Heart right ventricle (tissue), 16 donors: Measurements from ENCODE around the gene AKT3. TPM values are rescaled to one million over a fixed set of nuclear protein-coding genes. Genes with fewer than 3 reads are reported as not detected.
"Not testable (repeated sequence)": the region's sequence is repeated elsewhere in the genome, so short reads cannot be mapped to it uniquely, and the experiment has no call there.

Source experiments
- ATAC-seq, 8 donors: fragments of 200-7000 bp; cut with Tn5 transposase; one replicate each; pipeline ENCODE4 v1.9.1; 2020; ENCODE audit warnings: mild to moderate bottlenecking in 8 of 8, moderate library complexity in 8 of 8, moderate number of reproducible peaks in 1 of 8
- DNase-seq, 2 donors: peaks; one replicate each; pipeline ENCODE4 v3.0.0-alpha.2; 2020
- H3K27ac ChIP-seq, 10 donors: fragments of 200-600 bp; sonication (generic) in 2 of 10; one replicate each; pipeline versions ENCODE4 v1.5.0 to v1.8.0; 2020 to 2022; ENCODE audit warnings: mild to moderate bottlenecking in 3 of 10
- H3K27me3 ChIP-seq, 7 donors: fragments of 200-600 bp; one replicate each; pipeline ENCODE4 v1.8.0; 2021 to 2022; ENCODE audit warnings: mild to moderate bottlenecking in 2 of 7
- H3K36me3 ChIP-seq, 9 donors: fragments of 200-600 bp; sonication (generic) in 1 of 9; one replicate each; pipeline versions ENCODE4 v1.5.0 to v1.8.0; 2020 to 2022; ENCODE audit warnings: mild to moderate bottlenecking in 2 of 9
- H3K4me1 ChIP-seq, 9 donors: fragments of 200-600 bp; sonication (generic) in 1 of 9; one replicate each; pipeline versions ENCODE4 v1.5.0 to v1.8.0; 2020 to 2022; ENCODE audit warnings: mild to moderate bottlenecking in 4 of 9
- H3K4me3 ChIP-seq, 10 donors: fragments of 200-600 bp; sonication (generic) in 2 of 10; one replicate each; pipeline versions ENCODE4 v1.5.0 to v1.8.0; 2020 to 2022; ENCODE audit warnings: mild to moderate bottlenecking in 7 of 10, moderate library complexity in 2 of 10
- H3K9me3 ChIP-seq, 11 donors: fragments of 200-600 bp in 10 of 11; sonication (generic) in 2 of 11; one replicate each; pipeline versions ENCODE4 v1.5.0 to v1.8.0; 2013 to 2022; ENCODE audit warnings: mild to moderate bottlenecking in 2 of 11, control low read depth in 1 of 11, moderate library complexity in 1 of 11
- CTCF ChIP-seq, 9 donors: fragments of 200-600 bp; sonication (generic) in 2 of 9; IDR thresholded peaks; one replicate each; pipeline versions ENCODE4 v1.5.0 to v1.8.0; 2021 to 2022; ENCODE audit warnings: antibody characterized with exemption in 9 of 9, mild to moderate bottlenecking in 5 of 9, moderate library complexity in 1 of 9
- WGBS, 2 donors: extraction: QIAGEN DNeasy Blood & Tissue Kit; methylation state at CpG; one replicate each; pipeline ENCODE4 v1.1.7; 2013; ENCODE audit warnings: inconsistent platforms in 1 of 2; 5-methylcytosine and 5-hydroxymethylcytosine counted together
- intact Hi-C, 10 donors: fragments of 100-400 bp; cut with DNase I; formaldehyde crosslinking; loops; one replicate each; pipeline versions ENCODE4 v1.11.1 to v1.14.2; 2022
- polyA plus RNA-seq, 2 donors: library from polyadenylated mRNA; stranded (reverse); fragments of 200-250 nt; gene quantifications; one replicate each; pipeline ENCODE4 v1.2.3, GENCODE V29; 2013
- total RNA-seq, 10 donors: library from RNA; stranded (reverse); fragmentation: NEBNext Ultra II Directional in 3 of 10; extraction: Animal tissue kit (Norgen Biotek cat#: 25700) in 3 of 10; gene quantifications; one replicate each; pipeline versions ENCODE4 v1.2.1 to v1.2.4, GENCODE V29; 2021 to 2023
- donor health status: Arrhythmogenic right ventricular cardiomyopathy.
- donor health status: ischemic (EF 13 %, LVEDD 7.1; RV severe dilation, severe dysfunction).
- donor health status: healthy with polysubstance abuse.
- donor health status: DM: no; HTN: yes; CAD: no.
- donor health status: DM: no; HTN: no; CAD: no.
- donor health status: ischemic (EF 25% LVEDD 6.9; RV normal size, moderate dysfunction).
- donor health status: ischemic (EF 25% LVEDD 5.7; RV mildly dilated, moderate dysfunction).
- donor health status: healthy.
- donor health status: DM: yes; HTN: yes; CAD: no.
- donor health status: Ischemic cardiomyopathy.
- donor health status: ischemic (EF 35%, LVEDD 5.7; RV mildly dilated, moderate dysfunction).
- donor health status: nonischemic (EF 11% LVEDD 7.7; RV severe dilation, severe dysfunction).
- donor health status: DM: yes; HTN: yes; CAD: no.
- donor health status: PGD.
- donor health status: ischemic (EF 29% LVEDD 5.4; RV normal size, mild dysfunction).
- donor health status: nonischemic (EF 23%, LVEDD 6.1; RV moderate dilation, normal function).

AKT3 gene
- total and polyA plus RNA-seq, 12 donors: 6.5 to 27.6 (median 17.7) TPM

GRCh38 chr1:243596431-243597062, 253.5 kb downstream of the AKT3 start:
- peaks cover 0 to 10% (median 4%) of the 10 kb centered on the region in 11 donors for H3K9me3 ChIP-seq
- no peaks in the 10 kb centered on the region for H3K27me3 ChIP-seq
- no peak for DNase-seq
- no peak overlapping the region for H3K4me3 ChIP-seq
- ATAC-seq: no peak
- no peak for TF ChIP-seq CTCF (IDR thresholded peaks at IDR 0.05)
- intact Hi-C loops: no loop called here
- H3K27ac ChIP-seq: peak overlapping the region in 1 of 10 donors; percentile 40
- peaks cover 0 to 8% (median 0%) of the 10 kb centered on the region in 9 donors for H3K36me3 ChIP-seq
- H3K4me1 ChIP-seq: peaks cover 0 to 27% (median 0%) of the 10 kb centered on the region in 9 donors
- WGBS, 2 donors: 90 to 91% methylated on average over 6 of the region's 6 CpGs

- WGBS, 2 donors: 92 to 95% methylated on average over 7 of the region's 7 CpGs
- no peak overlapping the region for H3K4me3 ChIP-seq
- peaks cover 0 to 15% (median 4%) of the 10 kb centered on the region in 11 donors for H3K9me3 ChIP-seq
- no peaks in the 10 kb centered on the region for H3K27me3 ChIP-seq
- no peak for ATAC-seq
- H3K36me3 ChIP-seq: peaks cover 0 to 10% (median 0%) of the 10 kb centered on the region in 9 donors
- peak overlapping the region in 1 of 10 donors; percentile 40 for H3K27ac ChIP-seq
- DNase-seq: no peak
- TF ChIP-seq CTCF (IDR thresholded peaks at IDR 0.05): no peak
- intact Hi-C loops: no loop called here
- H3K4me1 ChIP-seq: peaks cover 0 to 27% (median 0%) of the 10 kb centered on the region in 9 donors
Observed at GRCh38 chr1:243595527-243596210, 254.4 kb downstream of the AKT3 start.

- H3K9me3 ChIP-seq: peaks cover 0 to 27% (median 9%) of the 10 kb centered on the region in 11 donors
- TF ChIP-seq CTCF (IDR thresholded peaks at IDR 0.05): no peak
- no peak overlapping the region for H3K27ac ChIP-seq
- no peak overlapping the region for H3K4me3 ChIP-seq
- DNase-seq (no peak), ATAC-seq (no peak)
- intact Hi-C loops: no loop called here
- H3K36me3 ChIP-seq: peaks cover 0 to 22% (median 0%) of the 10 kb centered on the region in 9 donors
- peaks cover 0 to 27% (median 0%) of the 10 kb centered on the region in 9 donors for H3K4me1 ChIP-seq
- 99 to 100% methylated on average over 2 of the region's 2 CpGs for WGBS, 2 donors
- no peaks in the 10 kb centered on the region for H3K27me3 ChIP-seq
Observed at GRCh38 chr1:243594455-243594854, 255.6 kb downstream of the AKT3 start.

GRCh38 chr1:243589286-243589685, 260.8 kb downstream of the AKT3 start:
- H3K36me3 ChIP-seq: peaks cover 0 to 33% (median 0%) of the 10 kb centered on the region in 9 donors
- ATAC-seq, intact Hi-C loops, H3K4me3 ChIP-seq, H3K27ac ChIP-seq, H3K4me1 ChIP-seq, DNase-seq, H3K27me3 ChIP-seq: not testable (repeated sequence)
- WGBS, 2 donors: 94 to 95% methylated on average over 3 of the region's 3 CpGs
- peaks cover 0 to 58% (median 24%) of the 10 kb centered on the region in 11 donors for H3K9me3 ChIP-seq
